ENCODE data around the gene PROSER3. TPM values are rescaled to one million over a fixed set of nuclear protein-coding genes. Genes with fewer than 3 reads are reported as not detected.
A peak's percentile ranks its signal among the peaks of the same experiment; 100 is the strongest.

Gene PROSER3
- 10 to 100 TPM; 13.6 to 19.2 TPM for total RNA-seq

- intact Hi-C loops (cut with DNase I) = loop anchor here (5.0 to 10.0 kb wide), 2 partner anchors 179 to 297 kb away; partner anchors contain the start of genes LRFN3, THAP8 and WDR62
- DNase-seq (ENCODE audit: low spot score) = peak; percentile 99
- Histone ChIP-seq H3K27ac (peak within 1 kb of the TSS; percentile 88 to 93), H3K36me3 (peaks cover 0 to 11% of the 10 kb centered on the region in 2 donors), H3K27me3 (replicated peaks; ENCODE audit: insufficient read depth) (no peaks in the 10 kb centered on the region), H3K9me3 (no peaks in the 10 kb centered on the region), H3K4me1 (replicated peaks) (peaks cover 6% of the 10 kb centered on the region), H3K4me3 (peak within 1 kb of the TSS; percentile 69 to 97)
- under 1% methylated on average over 53 of the region's 53 CpGs for WGBS
- TF ChIP-seq POLR2AphosphoS5 (IDR thresholded peaks at IDR 0.05) (peak; percentile 93), POLR2A (IDR thresholded peaks at IDR 0.05) (peak; percentile 72), CTCF (IDR thresholded peaks at IDR 0.05) (peak in 1 of 4 experiments; percentile 18)
Measured at GRCh38 chr19:35757749-35758608, at the start of gene PROSER3. TSS of gene PROSER3 (plus strand) at chr19:35758176. CDS start at chr19:35758216, 40 bp downstream.

- DNase-seq (ENCODE audit: low spot score) = no peak
- intact Hi-C loops (cut with DNase I) = no loop called here
- 100% methylated on average over 1 of the region's 1 CpG for WGBS
Measured at GRCh38 chr19:35708391-35708790, 49.6 kb upstream of the PROSER3 start.

GRCh38 chr19:35710784-35711723 is 46.9 kb upstream of the PROSER3 start:
- H3K4me1 ChIP-seq (replicated peaks) = peaks cover 5% of the 10 kb centered on the region
- WGBS = 66% methylated on average over 13 of the region's 13 CpGs
- no peak for DNase-seq (ENCODE audit: low spot score)
- no peak overlapping the region for H3K27ac ChIP-seq
- no peak overlapping the region for H3K4me3 ChIP-seq
- H3K36me3 ChIP-seq = no peaks in the 10 kb centered on the region
- intact Hi-C loops (cut with DNase I) = loop anchor here (10.0 kb wide), 1 partner anchor 356 kb away; the partner anchor contains the start of gene FFAR3
- H3K27me3 ChIP-seq (replicated peaks; ENCODE audit: insufficient read depth) = no peaks in the 10 kb centered on the region
- TF ChIP-seq POLR2AphosphoS5 (IDR thresholded peaks at IDR 0.05) = no peak
- no peak for TF ChIP-seq CTCF (IDR thresholded peaks at IDR 0.05)
- no peak for TF ChIP-seq POLR2A (IDR thresholded peaks at IDR 0.05)
- no peaks in the 10 kb centered on the region for H3K9me3 ChIP-seq

More at GRCh38 chr19:35708391-35708790, 49.6 kb upstream of the PROSER3 start:
- Histone ChIP-seq H3K4me3 (no peak overlapping the region), H3K9me3 (no peaks in the 10 kb centered on the region), H3K27ac (no peak overlapping the region), H3K27me3 (replicated peaks; ENCODE audit: insufficient read depth) (no peaks in the 10 kb centered on the region), H3K36me3 (no peaks in the 10 kb centered on the region), H3K4me1 (replicated peaks) (no peaks in the 10 kb centered on the region)
- TF ChIP-seq CTCF (IDR thresholded peaks at IDR 0.05) = no peak
- TF ChIP-seq POLR2AphosphoS5 (IDR thresholded peaks at IDR 0.05) = no peak
- TF ChIP-seq POLR2A (IDR thresholded peaks at IDR 0.05) = no peak

GRCh38 chr19:35712567-35713505 is 45.1 kb upstream of the PROSER3 start:
- Histone ChIP-seq H3K36me3 (no peaks in the 10 kb centered on the region), H3K9me3 (no peaks in the 10 kb centered on the region), H3K4me3 (no peak overlapping the region), H3K4me1 (replicated peaks) (peaks cover 6% of the 10 kb centered on the region), H3K27me3 (replicated peaks; ENCODE audit: insufficient read depth) (no peaks in the 10 kb centered on the region), H3K27ac (no peak overlapping the region)
- TF ChIP-seq CTCF (IDR thresholded peaks at IDR 0.05) (no peak), POLR2A (IDR thresholded peaks at IDR 0.05) (no peak), POLR2AphosphoS5 (IDR thresholded peaks at IDR 0.05) (no peak)
- WGBS = 82% methylated on average over 11 of the region's 11 CpGs
- no peak for DNase-seq (ENCODE audit: low spot score)
- intact Hi-C loops (cut with DNase I) = loop anchor here (10.0 kb wide), 1 partner anchor 358 kb away; the partner anchor contains the start of gene FFAR3
